ENCODE data around the gene GSTO2. TPM values are rescaled to one million over a fixed set of nuclear protein-coding genes. Genes with fewer than 3 reads are reported as not detected.

GSTO2 gene
- total and polyA plus RNA-seq, 2 of the 4 experiments (the other 2 are of a cell fraction) = 1.4 to 2.3 TPM

DNA sequence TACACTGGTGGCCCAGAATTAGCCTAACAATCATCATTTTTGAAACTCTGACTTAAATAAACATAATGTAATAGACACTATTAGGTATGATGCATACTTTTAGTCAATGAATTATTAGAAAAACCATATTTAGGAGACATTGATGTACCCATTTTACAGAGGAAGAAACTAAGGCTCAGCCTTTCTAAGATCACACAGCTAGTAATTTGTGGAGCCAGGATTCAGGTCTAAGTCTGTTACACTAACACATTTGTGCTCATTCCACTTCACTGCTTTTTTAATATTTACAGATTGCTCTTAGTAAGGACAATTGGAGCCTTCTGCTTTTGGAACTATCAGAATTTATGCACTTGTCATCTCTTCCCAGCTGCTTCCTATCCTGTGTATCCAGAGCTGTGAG lies 45.7 kb upstream of the GSTO2 start:
- H3K18ac ChIP-seq (ENCODE audit: low read depth, low read length) = no peak overlapping the region
- DNase-seq = no peak
- H4K20me1 ChIP-seq (ENCODE audit: insufficient read depth, low read length) = no peaks in the 10 kb centered on the region
- no peak overlapping the region for H2AK9ac ChIP-seq (replicated peaks; ENCODE audit: low read depth, low read length, poor library complexity)
- no peaks in the 10 kb centered on the region for H3K79me1 ChIP-seq (ENCODE audit: low read depth in 1 of 2, low read length in 2 of 2)
- in situ Hi-C loops (cut with MboI; ENCODE audit: low sequenced_read_pairs) = loop anchor here (25.0 kb wide), 1 partner anchor 511 kb away; no protein-coding TSS in a partner anchor
- no peaks in the 10 kb centered on the region for H3K4me1 ChIP-seq (ENCODE audit: control insufficient read depth, insufficient read depth, low read length)
- H3K27me3 ChIP-seq (ENCODE audit: control insufficient read depth, insufficient read depth, low read length) = peaks cover 26% of the 10 kb centered on the region
- no peak overlapping the region for H3K9ac ChIP-seq (ENCODE audit: low read depth, low read length)
- TF ChIP-seq RCOR1 (IDR thresholded peaks at IDR 0.05; ENCODE audit: insufficient replicate concordance, low read length) (no peak), MAZ (IDR thresholded peaks at IDR 0.05; ENCODE audit: borderline replicate concordance, low read depth, low read length) (no peak), SMC3 (IDR thresholded peaks at IDR 0.05; ENCODE audit: low read depth, low read length) (no peak), RFX5 (IDR thresholded peaks at IDR 0.05; ENCODE audit: low read depth, low read length) (no peak), CHD1 (IDR thresholded peaks at IDR 0.05; ENCODE audit: low read depth, low read length) (no peak), FOS (IDR thresholded peaks at IDR 0.05; ENCODE audit: low read depth, low read length) (no peak), BHLHE40 (IDR thresholded peaks at IDR 0.05; ENCODE audit: low read depth, low read length) (no peak), RAD21 (IDR thresholded peaks at IDR 0.05; ENCODE audit: low read length) (no peak), MXI1 (IDR thresholded peaks at IDR 0.05; ENCODE audit: borderline replicate concordance, low read depth, low read length) (no peak), NFE2L2 (IDR thresholded peaks at IDR 0.05; ENCODE audit: low read depth, low read length) (no peak), MAFK (IDR thresholded peaks at IDR 0.05; ENCODE audit: low read depth, low read length) (no peak)
- TF ChIP-seq, protein P1, sequence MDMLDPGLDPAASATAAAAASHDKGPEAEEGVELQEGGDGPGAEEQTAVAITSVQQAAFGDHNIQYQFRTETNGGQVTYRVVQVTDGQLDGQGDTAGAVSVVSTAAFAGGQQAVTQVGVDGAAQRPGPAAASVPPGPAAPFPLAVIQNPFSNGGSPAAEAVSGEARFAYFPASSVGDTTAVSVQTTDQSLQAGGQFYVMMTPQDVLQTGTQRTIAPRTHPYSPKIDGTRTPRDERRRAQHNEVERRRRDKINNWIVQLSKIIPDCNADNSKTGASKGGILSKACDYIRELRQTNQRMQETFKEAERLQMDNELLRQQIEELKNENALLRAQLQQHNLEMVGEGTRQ (IDR thresholded peaks at IDR 0.05; ENCODE audit: low read depth, low read length) = no peak
- TF ChIP-seq, protein P2, sequence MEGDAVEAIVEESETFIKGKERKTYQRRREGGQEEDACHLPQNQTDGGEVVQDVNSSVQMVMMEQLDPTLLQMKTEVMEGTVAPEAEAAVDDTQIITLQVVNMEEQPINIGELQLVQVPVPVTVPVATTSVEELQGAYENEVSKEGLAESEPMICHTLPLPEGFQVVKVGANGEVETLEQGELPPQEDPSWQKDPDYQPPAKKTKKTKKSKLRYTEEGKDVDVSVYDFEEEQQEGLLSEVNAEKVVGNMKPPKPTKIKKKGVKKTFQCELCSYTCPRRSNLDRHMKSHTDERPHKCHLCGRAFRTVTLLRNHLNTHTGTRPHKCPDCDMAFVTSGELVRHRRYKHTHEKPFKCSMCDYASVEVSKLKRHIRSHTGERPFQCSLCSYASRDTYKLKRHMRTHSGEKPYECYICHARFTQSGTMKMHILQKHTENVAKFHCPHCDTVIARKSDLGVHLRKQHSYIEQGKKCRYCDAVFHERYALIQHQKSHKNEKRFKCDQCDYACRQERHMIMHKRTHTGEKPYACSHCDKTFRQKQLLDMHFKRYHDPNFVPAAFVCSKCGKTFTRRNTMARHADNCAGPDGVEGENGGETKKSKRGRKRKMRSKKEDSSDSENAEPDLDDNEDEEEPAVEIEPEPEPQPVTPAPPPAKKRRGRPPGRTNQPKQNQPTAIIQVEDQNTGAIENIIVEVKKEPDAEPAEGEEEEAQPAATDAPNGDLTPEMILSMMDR (conservative IDR thresholded peaks at IDR 0.05; ENCODE audit: low read depth, low read length) = no peak
- TF ChIP-seq, protein P3, sequence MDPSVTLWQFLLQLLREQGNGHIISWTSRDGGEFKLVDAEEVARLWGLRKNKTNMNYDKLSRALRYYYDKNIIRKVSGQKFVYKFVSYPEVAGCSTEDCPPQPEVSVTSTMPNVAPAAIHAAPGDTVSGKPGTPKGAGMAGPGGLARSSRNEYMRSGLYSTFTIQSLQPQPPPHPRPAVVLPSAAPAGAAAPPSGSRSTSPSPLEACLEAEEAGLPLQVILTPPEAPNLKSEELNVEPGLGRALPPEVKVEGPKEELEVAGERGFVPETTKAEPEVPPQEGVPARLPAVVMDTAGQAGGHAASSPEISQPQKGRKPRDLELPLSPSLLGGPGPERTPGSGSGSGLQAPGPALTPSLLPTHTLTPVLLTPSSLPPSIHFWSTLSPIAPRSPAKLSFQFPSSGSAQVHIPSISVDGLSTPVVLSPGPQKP (IDR thresholded peaks at IDR 0.05; ENCODE audit: borderline replicate concordance, low read depth, low read length) = no peak
- H3K14ac ChIP-seq (replicated peaks; ENCODE audit: low read depth, low read length) = no peak overlapping the region
- H2BK120ac ChIP-seq (ENCODE audit: low read depth, low read length) = no peak overlapping the region
- dilution Hi-C loops (cut with HindIII; ENCODE audit: low sequenced_read_pairs, unreplicated experiment) = no loop called here
- BruUV-seq (replicated peaks) = no TSS peak
- H3K4me2 ChIP-seq (ENCODE audit: low read depth, low read length) = no peak overlapping the region
- no peaks in the 10 kb centered on the region for H3K9me3 ChIP-seq (ENCODE audit: control insufficient read depth, insufficient read depth, low read length)
- ATAC-seq (ENCODE audit: low read depth) = no peak
- H3K56ac ChIP-seq (ENCODE audit: extremely low read depth, insufficient read depth, low read length) = no peak overlapping the region
- intact Hi-C loops (cut with micrococcal nuclease) = loop anchor here (5.0 kb wide), 1 partner anchor 56 kb away; no protein-coding TSS in a partner anchor
- no peak overlapping the region for H4K8ac ChIP-seq (ENCODE audit: low read depth in 2 of 2, low read length in 2 of 2)
- H4K5ac ChIP-seq (ENCODE audit: low read depth, low read length) = no peak overlapping the region
- no peak overlapping the region for H2AFZ ChIP-seq (replicated peaks; ENCODE audit: low read length, poor library complexity)
- H2BK5ac ChIP-seq (ENCODE audit: low read depth, low read length, poor library complexity, severe bottlenecking) = no peak overlapping the region
- H3K9me1 ChIP-seq (ENCODE audit: insufficient read depth, low read length) = no peaks in the 10 kb centered on the region
- H4K91ac ChIP-seq (ENCODE audit: insufficient read depth, low read depth, low read length) = no peak overlapping the region
- H3K4ac ChIP-seq (ENCODE audit: low read depth, low read length) = no peak overlapping the region
- CTCF ChIA-PET = no interaction called here
- POLR2A ChIA-PET (ENCODE audit: unreplicated experiment) = no interaction called here
- H2AK5ac ChIP-seq (ENCODE audit: low read depth, low read length) = no peak overlapping the region
- no peak overlapping the region for H2BK15ac ChIP-seq (ENCODE audit: low read depth, low read length)
- no peak overlapping the region for H3K27ac ChIP-seq (ENCODE audit: insufficient read depth, low read length)
- no peaks in the 10 kb centered on the region for H3K36me3 ChIP-seq (ENCODE audit: control insufficient read depth, insufficient read depth, low read length)
- no peak overlapping the region for H3K23ac ChIP-seq (ENCODE audit: low read depth, low read length)
- no peak overlapping the region for H3K4me3 ChIP-seq (ENCODE audit: insufficient read depth, low read depth, low read length)
- H2BK20ac ChIP-seq (ENCODE audit: low read depth, low read length) = no peak overlapping the region

All from IMR-90 (cell line).